ENCODE data around the gene STRIP1. TPM values are rescaled to one million over a fixed set of nuclear protein-coding genes. Genes with fewer than 3 reads are reported as not detected.

STRIP1 gene
- total and polyA plus RNA-seq, 12 donors = 22.3 to 47.9 (median 30.2) TPM

DNA sequence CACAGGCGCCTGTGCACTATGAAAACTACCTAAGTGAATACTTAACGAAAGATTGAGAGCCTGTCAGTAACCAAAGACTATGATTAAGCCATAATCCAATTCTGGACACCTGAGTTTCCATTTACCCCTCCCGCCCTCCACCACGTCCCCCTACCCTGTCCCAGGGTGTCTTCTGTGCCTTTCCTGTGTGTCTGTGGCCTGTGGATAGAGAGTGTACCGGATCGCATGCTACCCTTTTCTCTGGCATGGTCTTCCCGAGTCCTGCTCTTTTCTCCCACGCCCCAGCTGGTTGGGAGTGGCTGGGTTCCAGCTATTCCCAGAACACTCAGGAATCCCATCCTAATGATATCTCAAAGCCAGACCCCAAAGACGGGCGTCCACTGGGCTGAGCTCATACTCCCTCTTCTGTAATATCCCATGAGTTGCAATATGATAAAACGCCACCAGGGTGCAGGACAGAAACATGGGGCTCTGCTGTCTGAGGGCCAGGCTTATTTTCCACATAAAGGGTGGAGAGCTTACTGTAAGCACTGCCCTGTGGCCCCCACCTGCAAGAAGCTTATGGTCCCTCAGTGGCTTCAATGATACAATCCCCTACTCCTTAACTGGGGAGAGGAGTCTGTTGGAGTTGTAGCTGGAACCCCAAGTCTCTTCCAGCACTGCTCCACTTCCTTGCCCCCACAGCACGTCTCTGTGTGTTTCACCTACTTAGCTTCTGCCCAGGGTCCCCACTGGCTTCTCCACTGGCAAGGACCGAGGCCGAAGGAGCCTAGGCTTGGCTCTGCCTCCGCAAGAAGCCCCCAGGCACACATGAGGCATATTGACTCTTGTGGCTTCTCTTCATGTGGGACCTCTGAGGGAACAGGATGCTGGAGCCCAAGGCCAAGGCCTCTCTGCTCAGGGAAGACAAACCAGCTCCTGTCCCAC lies 53.7 kb downstream of the STRIP1 start:
- WGBS, 4 donors = 48 to 54% (median 52%) methylated on average over 12 to 15 of the region's 15 CpGs
- intact Hi-C loops (cut with DNase I) = no loop called here

DNA sequence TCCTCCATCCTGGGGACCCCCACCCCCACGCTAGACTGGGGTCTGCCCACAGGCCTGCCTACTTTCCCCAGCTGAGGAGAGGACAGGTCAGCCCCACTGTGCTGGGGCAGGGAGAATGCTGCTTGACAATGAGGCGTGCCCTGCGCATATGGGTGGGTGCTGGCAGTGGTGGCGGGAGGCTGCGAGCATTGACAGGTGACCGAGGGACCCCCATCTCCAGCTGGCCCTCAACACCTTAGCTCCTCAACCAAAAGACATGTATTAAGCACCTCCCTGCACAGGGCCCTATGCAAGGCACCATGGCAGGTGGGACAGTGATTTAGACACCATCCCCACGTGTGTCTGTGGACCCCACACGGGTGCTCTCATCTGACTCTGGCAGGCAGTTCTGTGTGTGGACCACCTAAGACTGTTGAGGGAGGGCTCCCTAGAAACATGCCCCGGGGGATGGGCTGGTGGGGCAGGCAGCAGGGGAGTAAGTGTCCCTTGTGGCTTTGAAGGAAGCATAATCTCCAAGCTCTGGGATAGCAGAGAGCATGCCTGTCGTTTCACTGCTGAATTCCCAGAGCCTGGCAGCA lies 54.4 kb downstream of the STRIP1 start:
- no peak for DNase-seq
- no peaks in the 10 kb centered on the region for H3K36me3 ChIP-seq (replicated peaks in 1 of 2)
- no peaks in the 10 kb centered on the region for H3K27me3 ChIP-seq
- TF ChIP-seq POLR2A (IDR thresholded peaks at IDR 0.05) (no peak), CTCF (IDR thresholded peaks at IDR 0.05) (no peak)
- no peak overlapping the region for H3K27ac ChIP-seq
- peaks cover 0 to 10% of the 10 kb centered on the region in 2 donors for H3K4me1 ChIP-seq (replicated peaks in 1 of 2)
- H3K9me3 ChIP-seq (replicated peaks in 1 of 3) = no peaks in the 10 kb centered on the region
- WGBS, 4 donors = 69 to 85% (median 81%) methylated on average over 3 to 10 of the region's 10 CpGs
- no peak overlapping the region for H3K4me3 ChIP-seq
- intact Hi-C loops (cut with DNase I) = no loop called here

More for the DNA sequence above, 53.7 kb downstream of the STRIP1 start:
- Histone ChIP-seq H3K27me3 (no peaks in the 10 kb centered on the region), H3K4me1 (replicated peaks in 1 of 2) (peaks cover 0 to 10% of the 10 kb centered on the region in 2 donors), H3K36me3 (replicated peaks in 1 of 2) (no peaks in the 10 kb centered on the region), H3K4me3 (no peak overlapping the region), H3K9me3 (replicated peaks in 1 of 3) (no peaks in the 10 kb centered on the region), H3K27ac (no peak overlapping the region)
- DNase-seq = peak; percentile 44 to 78 (median 67)
- TF ChIP-seq POLR2A (IDR thresholded peaks at IDR 0.05) (no peak), CTCF (IDR thresholded peaks at IDR 0.05) (peak; percentile 63 to 77 (median 72))

DNA sequence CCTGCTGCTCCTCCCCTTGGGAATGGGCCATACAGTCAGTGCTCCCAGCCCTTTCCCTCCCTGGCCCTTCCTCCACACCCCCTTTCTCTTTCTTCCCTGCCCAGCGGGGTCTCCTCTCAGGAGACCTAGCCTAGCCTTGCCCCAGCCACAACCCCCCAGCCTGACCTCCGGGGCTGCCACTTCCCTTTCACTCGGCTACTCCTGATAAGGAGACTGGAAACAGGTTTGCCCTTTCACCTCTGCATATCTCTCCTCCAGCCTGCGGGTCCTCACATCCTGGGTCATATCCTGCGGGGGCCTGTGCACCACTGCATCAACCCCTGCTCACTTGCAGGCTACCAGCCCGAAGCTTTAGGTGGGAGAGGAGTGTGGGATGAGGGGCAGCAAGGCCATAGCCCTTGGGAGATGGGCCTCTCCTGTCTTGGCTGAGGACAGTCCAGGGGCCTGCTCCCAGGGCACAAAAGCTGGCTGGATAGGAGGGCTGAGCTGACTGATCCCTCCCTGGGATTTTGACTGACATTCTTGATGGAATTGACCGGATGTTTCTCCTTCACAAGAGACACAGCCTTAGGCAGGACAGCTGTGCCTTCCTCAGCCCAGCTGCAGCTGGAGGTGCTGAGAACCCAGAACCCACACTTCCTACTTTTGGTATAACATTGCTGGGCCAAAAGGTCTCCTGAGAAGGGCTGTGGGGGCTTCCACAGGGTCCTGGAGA lies 55.3 kb downstream of the STRIP1 start:
- intact Hi-C loops (cut with DNase I) = no loop called here
- no peak overlapping the region for H3K27ac ChIP-seq
- TF ChIP-seq CTCF (IDR thresholded peaks at IDR 0.05) (no peak), POLR2A (IDR thresholded peaks at IDR 0.05) (no peak)
- H3K4me1 ChIP-seq (replicated peaks in 1 of 2) = peaks cover 0 to 6% of the 10 kb centered on the region in 2 donors
- no peak for DNase-seq
- H3K27me3 ChIP-seq = no peaks in the 10 kb centered on the region
- H3K36me3 ChIP-seq (replicated peaks in 1 of 2) = no peaks in the 10 kb centered on the region
- H3K9me3 ChIP-seq (replicated peaks in 1 of 3) = no peaks in the 10 kb centered on the region
- no peak overlapping the region for H3K4me3 ChIP-seq
- WGBS, 4 donors = 56 to 77% (median 64%) methylated on average over 6 to 7 of the region's 7 CpGs

- Histone ChIP-seq H3K9me3 (replicated peaks in 1 of 3) (no peaks in the 10 kb centered on the region), H3K4me1 (replicated peaks in 1 of 2) (no peaks in the 10 kb centered on the region), H3K4me3 (no peak overlapping the region), H3K27me3 (no peaks in the 10 kb centered on the region), H3K36me3 (replicated peaks in 1 of 2) (no peaks in the 10 kb centered on the region), H3K27ac (no peak overlapping the region)
- 64 to 86% (median 71%) methylated on average over 2 of the region's 2 CpGs for WGBS, 4 donors
- intact Hi-C loops (cut with DNase I) = no loop called here
- TF ChIP-seq CTCF (IDR thresholded peaks at IDR 0.05) = no peak
- no peak for TF ChIP-seq POLR2A (IDR thresholded peaks at IDR 0.05)
- DNase-seq = no peak
Observed at GRCh38 chr1:110091381-110091780, 57.0 kb downstream of the STRIP1 start.
